Middle frontal gyrus (tissue), 1 donor: ENCODE results near the gene FKBP8.

Experiments used
- DNase-seq: peaks from one replicate; pipeline ENCODE4 v3.0.0-alpha.2; 2015; ENCODE audit warnings: low spot score; ENCODE audit errors: extremely low spot score

FKBP8 gene

GRCh38 chr19:18487576-18488402, 55.6 kb downstream of the FKBP8 start:
- DNase-seq, result no peak

- no peak for DNase-seq
Measured at GRCh38 chr19:18486746-18487145, 56.6 kb downstream of the FKBP8 start.

- DNase-seq, result no peak
Measured at GRCh38 chr19:18484992-18485391, 58.4 kb downstream of the FKBP8 start.

- DNase-seq, result no peak
Measured at GRCh38 chr19:18483119-18483890, 60.1 kb downstream of the FKBP8 start.
